Effector memory CD8-positive, alpha-beta T cell (primary cell): Measurements from ENCODE around the gene DCAF12.
"Not testable (repeated sequence)": the region's sequence is repeated elsewhere in the genome, so short reads cannot be mapped to it uniquely, and the experiment has no call there.

Source experiments
- ATAC-seq: fragments of 150-1000 bp; cut with Tn5 transposase; replicated peaks from 2 replicates; pipeline ENCODE4 v1.10.0; 2021; ENCODE audit warnings: mild to moderate bottlenecking, moderate library complexity
- DNase-seq, 3 experiments: peaks; one replicate each; pipeline ENCODE4 v3.0.0; 2021
- H3K27ac Mint-ChIP-seq, 2 donors: one replicate each; pipeline ENCODE4 v1.8.0; 2022; ENCODE audit warnings: mild to moderate bottlenecking in 2 of 2, mixed read lengths in 2 of 2, moderate library complexity in 2 of 2
- H3K27me3 Mint-ChIP-seq, 2 donors: one replicate each; pipeline ENCODE4 v1.8.0; 2022; ENCODE audit warnings: mixed read lengths in 2 of 2
- H3K36me3 Mint-ChIP-seq: one replicate; pipeline ENCODE4 v1.8.0; 2022; ENCODE audit warnings: mild to moderate bottlenecking, moderate library complexity, mixed read lengths; ENCODE audit not compliant: insufficient read depth
- H3K4me1 Mint-ChIP-seq, 2 donors: one replicate each; pipeline ENCODE4 v1.8.0; 2022; ENCODE audit warnings: low read depth in 2 of 2, mixed read lengths in 2 of 2
- H3K4me3 Mint-ChIP-seq, 2 donors: one replicate each; pipeline ENCODE4 v1.8.0; 2022; ENCODE audit warnings: mild to moderate bottlenecking in 2 of 2, mixed read lengths in 2 of 2, moderate library complexity in 2 of 2
- H3K9me3 Mint-ChIP-seq, 2 donors: one replicate each; pipeline ENCODE4 v1.8.0; 2022; ENCODE audit warnings: mixed read lengths in 2 of 2

The DCAF12 gene

GRCh38 chr9:34038851-34039250 lies 87.6 kb downstream of the DCAF12 start:
- not testable (repeated sequence) for H3K27me3 Mint-ChIP-seq, ATAC-seq

GRCh38 chr9:34037626-34038025 lies 88.9 kb downstream of the DCAF12 start:
- ATAC-seq (no peak), DNase-seq (no peak)
- Mint-ChIP-seq H3K27ac (no peak overlapping the region), H3K4me1 (peaks cover 4 to 7% of the 10 kb centered on the region in 2 donors), H3K36me3 (peaks cover 9% of the 10 kb centered on the region), H3K4me3 (no peak overlapping the region), H3K27me3 (no peaks in the 10 kb centered on the region), H3K9me3 (no peaks in the 10 kb centered on the region)

More at GRCh38 chr9:34038851-34039250, 87.6 kb downstream of the DCAF12 start:
- not testable (repeated sequence) for H3K9me3 Mint-ChIP-seq, H3K4me3 Mint-ChIP-seq, H3K4me1 Mint-ChIP-seq, H3K36me3 Mint-ChIP-seq, H3K27ac Mint-ChIP-seq, DNase-seq

- Mint-ChIP-seq H3K36me3 (peaks cover 7% of the 10 kb centered on the region), H3K4me3 (no peak overlapping the region), H3K27me3 (no peaks in the 10 kb centered on the region), H3K4me1 (peaks cover 7 to 9% of the 10 kb centered on the region in 2 donors), H3K27ac (no peak overlapping the region), H3K9me3 (no peaks in the 10 kb centered on the region)
- DNase-seq: no peak
- ATAC-seq: no peak
Observed at GRCh38 chr9:34036625-34037024, 89.9 kb downstream of the DCAF12 start.
